ENCODE measurements around the gene ITPR1. TPM values are rescaled to one million over a fixed set of nuclear protein-coding genes. Genes with fewer than 3 reads are reported as not detected.

The ITPR1 gene
- total RNA-seq, 1 donor from 2014 or later = 91.7 TPM

DNA sequence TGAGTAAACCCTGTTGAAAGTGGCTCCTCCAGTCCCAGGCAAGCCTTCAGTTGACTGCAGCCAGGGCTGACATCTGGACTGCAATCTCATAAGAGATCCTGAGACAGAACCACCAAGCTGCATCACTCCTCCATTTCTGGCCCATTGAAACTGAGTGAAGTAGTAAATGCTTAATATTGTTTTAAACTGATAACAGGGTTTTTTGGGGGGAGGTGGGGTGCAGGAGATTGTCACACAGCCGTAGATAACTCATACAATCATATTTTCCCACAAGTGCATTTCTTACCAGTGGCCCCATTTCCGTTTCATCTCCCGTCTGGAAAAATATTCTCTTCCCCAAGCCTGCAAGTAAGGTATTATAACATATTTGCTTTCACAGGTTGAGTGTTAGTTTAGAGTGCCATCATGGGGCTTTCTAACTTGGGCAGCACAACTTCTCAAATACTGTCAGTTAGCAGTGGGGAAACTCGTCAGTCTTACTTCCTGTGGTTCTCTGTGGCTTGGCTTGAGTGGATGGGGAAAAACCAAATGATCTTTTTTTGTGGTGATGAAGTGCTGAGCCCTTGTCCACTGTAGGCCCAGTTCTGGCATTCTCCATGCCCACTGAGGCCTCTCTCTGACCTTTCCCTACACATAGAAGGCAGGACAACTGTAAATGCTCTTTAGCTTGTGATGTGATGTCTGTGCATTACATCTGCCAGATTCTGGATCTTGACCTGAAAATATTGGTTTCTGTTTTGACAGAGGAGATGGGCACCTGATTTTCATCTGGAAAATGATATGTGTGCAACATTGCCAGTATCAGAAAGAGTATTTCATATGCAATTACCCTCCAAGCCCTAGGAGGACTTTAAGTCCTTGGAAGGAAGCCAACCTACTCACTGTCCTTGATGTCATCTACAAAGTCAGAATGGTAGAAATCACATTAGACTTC, 396.0 kb downstream of the ITPR1 start:
- H3K27ac ChIP-seq = no peak overlapping the region
- intact Hi-C loops (cut with DNase I) = no loop called here
- no peak for TF ChIP-seq CTCF (IDR thresholded peaks at IDR 0.05)
- no peaks in the 10 kb centered on the region for H3K9me3 ChIP-seq
- no peaks in the 10 kb centered on the region for H3K36me3 ChIP-seq
- H3K4me3 ChIP-seq = no peak overlapping the region
- peak; percentile 67 for ATAC-seq
- DNase-seq = no peak
- no peaks in the 10 kb centered on the region for H3K27me3 ChIP-seq
- peaks cover 10% of the 10 kb centered on the region for H3K4me1 ChIP-seq

DNA sequence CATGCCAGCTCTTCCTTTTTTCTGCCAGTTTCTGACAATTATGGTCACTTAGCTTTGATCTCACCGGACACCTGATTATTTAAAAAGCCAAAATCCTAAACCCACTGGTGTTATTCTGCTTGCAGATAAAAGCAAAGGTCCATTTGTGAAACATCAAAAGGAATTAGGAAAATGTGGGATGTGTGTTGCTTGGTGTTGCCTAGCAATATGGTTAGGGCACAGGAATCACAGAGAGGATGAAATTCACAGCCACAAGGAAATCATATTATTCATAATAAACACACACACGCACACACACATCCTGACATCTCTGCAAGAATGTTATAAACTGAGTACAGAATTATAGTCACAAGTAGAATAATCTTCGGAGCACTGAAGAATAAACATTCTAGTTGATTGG, 396.7 kb downstream of the ITPR1 start:
- no peaks in the 10 kb centered on the region for H3K9me3 ChIP-seq
- no peak overlapping the region for H3K27ac ChIP-seq
- no peaks in the 10 kb centered on the region for H3K36me3 ChIP-seq
- ATAC-seq (no peak), DNase-seq (no peak)
- no peak overlapping the region for H3K4me3 ChIP-seq
- TF ChIP-seq CTCF (IDR thresholded peaks at IDR 0.05) = no peak
- peaks cover 10% of the 10 kb centered on the region for H3K4me1 ChIP-seq
- H3K27me3 ChIP-seq = no peaks in the 10 kb centered on the region
- intact Hi-C loops (cut with DNase I) = no loop called here

GRCh38 chr3:4894891-4895530, 401.9 kb downstream of the ITPR1 start:
- no peak overlapping the region for H3K27ac ChIP-seq
- H3K36me3 ChIP-seq = no peaks in the 10 kb centered on the region
- H3K4me1 ChIP-seq = peaks cover 15% of the 10 kb centered on the region
- intact Hi-C loops (cut with DNase I) = no loop called here
- no peaks in the 10 kb centered on the region for H3K9me3 ChIP-seq
- DNase-seq (no peak), ATAC-seq (no peak)
- H3K27me3 ChIP-seq = no peaks in the 10 kb centered on the region
- TF ChIP-seq CTCF (IDR thresholded peaks at IDR 0.05) = no peak
- H3K4me3 ChIP-seq = no peak overlapping the region

- H3K4me1 ChIP-seq = peaks cover 20% of the 10 kb centered on the region
- H3K36me3 ChIP-seq = no peaks in the 10 kb centered on the region
- no peak overlapping the region for H3K4me3 ChIP-seq
- H3K9me3 ChIP-seq = no peaks in the 10 kb centered on the region
- TF ChIP-seq CTCF (IDR thresholded peaks at IDR 0.05) = no peak
- DNase-seq = no peak
- no peak overlapping the region for H3K27ac ChIP-seq
- intact Hi-C loops (cut with DNase I) = no loop called here
- ATAC-seq = no peak
- H3K27me3 ChIP-seq = no peaks in the 10 kb centered on the region
Measured at GRCh38 chr3:4895838-4896237, 402.7 kb downstream of the ITPR1 start.

Other genes with a start within 250 kb of the ITPR1 start
- gene SETMAR, start 190.0 kb upstream of the ITPR1 start, total RNA-seq = 16.6 TPM
- gene SUMF1, start 26.1 kb upstream of the ITPR1 start, total RNA-seq = 33.3 TPM